Measurements from ENCODE around the gene MS4A14.

The MS4A14 gene

GRCh38 chr11:60371854-60372253 lies 24.4 kb upstream of the MS4A14 start:
- H3K4me3 ChIP-seq (replicated peaks in 1 of 2; ENCODE audit: low read depth in 2 of 2, low read length in 2 of 2) = no peak overlapping the region
- no peak for DNase-seq (ENCODE audit: low read depth in 2 of 2)
- TF ChIP-seq, protein P1, sequence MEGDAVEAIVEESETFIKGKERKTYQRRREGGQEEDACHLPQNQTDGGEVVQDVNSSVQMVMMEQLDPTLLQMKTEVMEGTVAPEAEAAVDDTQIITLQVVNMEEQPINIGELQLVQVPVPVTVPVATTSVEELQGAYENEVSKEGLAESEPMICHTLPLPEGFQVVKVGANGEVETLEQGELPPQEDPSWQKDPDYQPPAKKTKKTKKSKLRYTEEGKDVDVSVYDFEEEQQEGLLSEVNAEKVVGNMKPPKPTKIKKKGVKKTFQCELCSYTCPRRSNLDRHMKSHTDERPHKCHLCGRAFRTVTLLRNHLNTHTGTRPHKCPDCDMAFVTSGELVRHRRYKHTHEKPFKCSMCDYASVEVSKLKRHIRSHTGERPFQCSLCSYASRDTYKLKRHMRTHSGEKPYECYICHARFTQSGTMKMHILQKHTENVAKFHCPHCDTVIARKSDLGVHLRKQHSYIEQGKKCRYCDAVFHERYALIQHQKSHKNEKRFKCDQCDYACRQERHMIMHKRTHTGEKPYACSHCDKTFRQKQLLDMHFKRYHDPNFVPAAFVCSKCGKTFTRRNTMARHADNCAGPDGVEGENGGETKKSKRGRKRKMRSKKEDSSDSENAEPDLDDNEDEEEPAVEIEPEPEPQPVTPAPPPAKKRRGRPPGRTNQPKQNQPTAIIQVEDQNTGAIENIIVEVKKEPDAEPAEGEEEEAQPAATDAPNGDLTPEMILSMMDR (IDR thresholded peaks at IDR 0.05; ENCODE audit: low read depth, low read length) = no peak

DNA sequence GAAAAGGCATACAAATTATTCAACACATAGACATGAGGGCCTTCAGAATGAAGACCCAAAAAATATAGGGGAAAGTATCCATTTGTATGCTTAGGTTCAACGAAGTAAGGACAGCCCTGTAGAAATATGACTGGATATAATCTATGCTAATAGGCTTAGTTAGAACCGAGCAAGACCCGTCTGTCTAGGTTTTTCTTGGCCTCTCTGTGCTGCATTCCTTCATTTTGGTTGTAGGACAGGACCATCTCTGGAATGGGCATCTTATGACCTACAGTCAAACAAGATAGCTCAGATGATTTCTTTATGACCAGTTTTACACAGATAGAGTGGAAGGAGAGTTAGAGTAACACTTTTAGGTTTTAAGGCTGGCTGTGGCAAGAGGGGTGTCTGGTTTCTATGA lies 23.5 kb upstream of the MS4A14 start:
- DNase-seq (ENCODE audit: low read depth in 2 of 2) = no peak
- TF ChIP-seq, protein P1 (IDR thresholded peaks at IDR 0.05; ENCODE audit: low read depth, low read length) = no peak

DNA sequence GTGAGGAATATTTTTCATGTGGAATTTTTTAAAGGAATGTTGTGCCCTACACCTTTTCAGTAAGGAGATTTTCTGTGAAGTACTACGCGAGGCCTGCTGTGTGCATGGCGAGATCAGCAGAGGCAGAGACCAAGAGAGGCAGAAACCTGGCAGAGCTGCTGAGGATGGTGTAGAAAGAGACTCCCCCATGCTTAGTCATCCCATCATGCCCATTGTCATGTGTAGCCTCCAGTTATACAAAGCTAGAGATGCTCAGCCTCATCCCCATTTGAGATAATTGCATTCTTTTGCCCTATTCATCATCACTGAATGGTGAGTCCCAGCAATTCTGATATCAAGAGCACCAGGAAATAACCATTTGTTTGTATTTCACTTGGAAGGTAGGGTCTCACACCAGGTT lies 20.9 kb upstream of the MS4A14 start:
- TF ChIP-seq, protein P1 (IDR thresholded peaks at IDR 0.05; ENCODE audit: low read depth, low read length) = no peak
- no peak overlapping the region for H3K4me3 ChIP-seq (replicated peaks in 1 of 2; ENCODE audit: low read depth in 2 of 2, low read length in 2 of 2)
- DNase-seq (ENCODE audit: low read depth in 2 of 2) = no peak

More for the DNA sequence above, 23.5 kb upstream of the MS4A14 start:
- H3K4me3 ChIP-seq (replicated peaks in 1 of 2; ENCODE audit: low read depth in 2 of 2, low read length in 2 of 2) = no peak overlapping the region

DNA sequence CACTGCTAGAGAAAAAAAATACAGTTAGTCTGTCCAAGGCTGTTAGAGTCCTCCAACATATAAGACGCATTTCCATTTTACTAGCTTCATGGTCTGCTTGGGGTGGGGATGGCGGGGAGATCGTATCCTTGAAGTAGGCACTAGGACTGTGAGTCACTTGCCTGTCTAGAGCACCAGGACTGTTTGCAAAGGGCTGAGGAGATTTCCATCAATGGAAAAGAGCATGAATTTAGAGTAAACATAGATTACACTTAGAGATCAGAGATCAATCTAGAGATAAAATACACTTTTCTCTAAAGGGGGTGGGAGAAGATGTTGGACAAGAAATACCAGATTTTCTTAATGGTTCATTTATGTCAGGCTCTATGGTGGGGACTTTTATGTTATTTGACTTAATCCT lies 19.7 kb upstream of the MS4A14 start:
- no peak overlapping the region for H3K4me3 ChIP-seq (replicated peaks in 1 of 2; ENCODE audit: low read depth in 2 of 2, low read length in 2 of 2)
- TF ChIP-seq, protein P1 (IDR thresholded peaks at IDR 0.05; ENCODE audit: low read depth, low read length) = no peak

GRCh38 chr11:60377401-60378136 lies 18.7 kb upstream of the MS4A14 start:
- TF ChIP-seq, protein P1 (IDR thresholded peaks at IDR 0.05; ENCODE audit: low read depth, low read length) = no peak
- no peak overlapping the region for H3K4me3 ChIP-seq (replicated peaks in 1 of 2; ENCODE audit: low read depth in 2 of 2, low read length in 2 of 2)
- no peak for DNase-seq (ENCODE audit: low read depth in 2 of 2)

More for the DNA sequence above, 19.7 kb upstream of the MS4A14 start:
- DNase-seq (ENCODE audit: low read depth in 2 of 2) = no peak

DNA sequence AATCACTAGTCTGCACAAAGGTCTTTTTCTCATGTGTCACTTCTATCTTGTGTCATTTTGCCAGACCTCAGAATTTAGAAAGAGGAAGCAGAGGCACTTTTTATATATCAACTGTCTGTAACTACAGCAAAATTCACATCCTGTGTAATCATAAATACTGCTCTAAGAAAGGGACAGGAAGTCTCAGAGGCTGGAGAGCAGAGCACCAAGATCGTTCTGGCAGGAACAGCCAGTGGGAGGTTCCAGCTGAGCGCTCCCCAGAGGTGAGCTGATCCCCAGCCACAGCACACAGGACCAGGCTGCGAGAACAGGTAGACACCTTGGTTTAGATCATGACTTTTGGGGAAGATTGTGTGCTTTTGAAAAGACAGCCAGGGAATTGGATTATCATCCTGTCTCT lies 17.9 kb upstream of the MS4A14 start, which contains the start of gene MS4A7:
Gene MS4A7, plus strand, starts transcription at position 179 of the 400 bp plus-strand sequence. CDS start 4,610 bp downstream, outside the sequence.
- no peak for DNase-seq (ENCODE audit: low read depth in 2 of 2)
- TF ChIP-seq, protein P1 (IDR thresholded peaks at IDR 0.05; ENCODE audit: low read depth, low read length) = no peak
- no peak within 1 kb of the TSS for H3K4me3 ChIP-seq (replicated peaks in 1 of 2; ENCODE audit: low read depth in 2 of 2, low read length in 2 of 2)
